ENCODE results near the gene FBXO11.

Gene FBXO11

GRCh38 chr2:47850198-47850597 is 56.1 kb downstream of the FBXO11 start:
- no peak for DNase-seq (ENCODE audit: low read depth in 2 of 2)

GRCh38 chr2:47849368-47849767 is 56.9 kb downstream of the FBXO11 start:
- DNase-seq (ENCODE audit: low read depth in 2 of 2), result no peak

GRCh38 chr2:47844162-47844561 is 62.1 kb downstream of the FBXO11 start:
- DNase-seq (ENCODE audit: low read depth in 2 of 2), result no peak

- no peak for DNase-seq (ENCODE audit: low read depth in 2 of 2)
Measured at GRCh38 chr2:47843407-47843806, 62.9 kb downstream of the FBXO11 start.

GRCh38 chr2:47842846-47843245 is 63.5 kb downstream of the FBXO11 start:
- no peak for DNase-seq (ENCODE audit: low read depth in 2 of 2)

- DNase-seq (ENCODE audit: low read depth in 2 of 2), result no peak
Measured at GRCh38 chr2:47838686-47839085, 67.6 kb downstream of the FBXO11 start.

GRCh38 chr2:47838249-47838648 is 68.0 kb downstream of the FBXO11 start:
- DNase-seq (ENCODE audit: low read depth in 2 of 2), result no peak

- no peak for DNase-seq (ENCODE audit: low read depth in 2 of 2)
Measured at GRCh38 chr2:47833516-47833968, 72.8 kb downstream of the FBXO11 start.

GRCh38 chr2:47822518-47822917 is 83.8 kb downstream of the FBXO11 start:
- DNase-seq (ENCODE audit: low read depth in 2 of 2), result no peak

GRCh38 chr2:47819834-47820233 is 86.5 kb downstream of the FBXO11 start:
- no peak for DNase-seq (ENCODE audit: low read depth in 2 of 2)

- no peak for DNase-seq (ENCODE audit: low read depth in 2 of 2)
Measured at GRCh38 chr2:47818777-47819176, 87.5 kb downstream of the FBXO11 start.

- DNase-seq (ENCODE audit: low read depth in 2 of 2), result no peak
Measured at GRCh38 chr2:47815764-47816163, 90.5 kb downstream of the FBXO11 start.

- DNase-seq (ENCODE audit: low read depth in 2 of 2), result no peak
Measured at GRCh38 chr2:47811668-47812067, 94.6 kb downstream of the FBXO11 start.

GRCh38 chr2:47810850-47811249 is 95.4 kb downstream of the FBXO11 start:
- DNase-seq (ENCODE audit: low read depth in 2 of 2), result no peak

GRCh38 chr2:47809903-47810302 is 96.4 kb downstream of the FBXO11 start:
- no peak for DNase-seq (ENCODE audit: low read depth in 2 of 2)

- DNase-seq (ENCODE audit: low read depth in 2 of 2), result no peak
Measured at GRCh38 chr2:47808614-47809013, 97.7 kb downstream of the FBXO11 start.

- no peak for DNase-seq (ENCODE audit: low read depth in 2 of 2)
Measured at GRCh38 chr2:47805850-47806249, 100.4 kb downstream of the FBXO11 start.

GRCh38 chr2:47803770-47804169 is 102.5 kb downstream of the FBXO11 start:
- no peak for DNase-seq (ENCODE audit: low read depth in 2 of 2)

- DNase-seq (ENCODE audit: low read depth in 2 of 2), result no peak
Measured at GRCh38 chr2:47803363-47803762, 102.9 kb downstream of the FBXO11 start.

- no peak for DNase-seq (ENCODE audit: low read depth in 2 of 2)
Measured at GRCh38 chr2:47801118-47801517, 105.2 kb downstream of the FBXO11 start.

GRCh38 chr2:47799031-47799609 is 107.2 kb downstream of the FBXO11 start:
- DNase-seq (ENCODE audit: low read depth in 2 of 2), result no peak

- no peak for DNase-seq (ENCODE audit: low read depth in 2 of 2)
Measured at GRCh38 chr2:47798631-47799030, 107.7 kb downstream of the FBXO11 start.

- no peak for DNase-seq (ENCODE audit: low read depth in 2 of 2)
Measured at GRCh38 chr2:47796090-47796697, 110.1 kb downstream of the FBXO11 start.

- DNase-seq (ENCODE audit: low read depth in 2 of 2), result no peak
Measured at GRCh38 chr2:47785986-47786385, 120.3 kb downstream of the FBXO11 start.

All from stimulated activated CD4-positive, alpha-beta T cell treated with anti-CD3 and anti-CD28 coated beads, Interleukin-4, amount 100 ng/mL, for 48 hours (primary cell).